ENCODE data around the gene DSCAM.

GRCh38 chr21:40481764-40482163 is 365.2 kb downstream of the DSCAM start:
- TF ChIP-seq CTCF (IDR thresholded peaks at IDR 0.05; ENCODE audit: low read length) (no peak), EZH2 (IDR thresholded peaks at IDR 0.05; ENCODE audit: borderline replicate concordance, low read length) (no peak)

Data from OCI-LY1 (cell line).